H7 (cell line): Measurements from ENCODE around the gene CCDC182. TPM values are rescaled to one million over a fixed set of nuclear protein-coding genes. Genes with fewer than 3 reads are reported as not detected.

Experiments
- DNase-seq: peaks from one replicate; pipeline ENCODE4 v3.0.0; 2012
- H3K27me3 ChIP-seq: 2 replicates; pipeline ENCODE4 v1.6.0; 2011; ENCODE audit warnings: mild to moderate bottlenecking, low read length; ENCODE audit not compliant: control insufficient read depth, insufficient read depth
- H3K36me3 ChIP-seq: replicated peaks from 2 replicates; pipeline ENCODE4 v1.5.1; 2011; ENCODE audit warnings: low read length; ENCODE audit not compliant: control insufficient read depth, insufficient read depth
- H3K4me3 ChIP-seq: 2 replicates; pipeline ENCODE4 v1.5.1; 2011; ENCODE audit warnings: low read depth, mild to moderate bottlenecking, control low read depth, low read length, moderate library complexity; ENCODE audit not compliant: insufficient read depth
- total RNA-seq: library from RNA; depleted of rRNA; stranded (reverse); fragments of >200 nt; shearing (Covaris generic); gene quantifications from 2 replicates; pipeline ENCODE4 v1.2.3, GENCODE V29; 2014; rRNA removed

Gene CCDC182
- total RNA-seq = not detected in 2 replicates

- no peak for DNase-seq
- no peaks in the 10 kb centered on the region for H3K36me3 ChIP-seq
- no peak within 1 kb of the TSS for H3K4me3 ChIP-seq
- H3K27me3 ChIP-seq = no peaks in the 10 kb centered on the region; the same call in 1 of the 2 replicates
Measured at GRCh38 chr17:57745242-57745641, at the start of gene CCDC182. Gene CCDC182, minus strand, starts transcription at chr17:57745299. Its CDS starts 27 bp downstream, at chr17:57745272.

- no peaks in the 10 kb centered on the region for H3K27me3 ChIP-seq
- no peaks in the 10 kb centered on the region for H3K36me3 ChIP-seq
- no peak for DNase-seq
- H3K4me3 ChIP-seq = no peak overlapping the region
Measured at GRCh38 chr17:57794841-57795240, 49.7 kb upstream of the CCDC182 start.

GRCh38 chr17:57788725-57789124 lies 43.6 kb upstream of the CCDC182 start:
- no peaks in the 10 kb centered on the region for H3K36me3 ChIP-seq
- no peak overlapping the region for H3K4me3 ChIP-seq
- no peaks in the 10 kb centered on the region; the same call in 1 of the 2 replicates for H3K27me3 ChIP-seq
- no peak for DNase-seq

GRCh38 chr17:57785022-57785421 lies 39.9 kb upstream of the CCDC182 start:
- no peaks in the 10 kb centered on the region; the same call in 1 of the 2 replicates for H3K27me3 ChIP-seq
- no peak for DNase-seq
- no peak overlapping the region for H3K4me3 ChIP-seq
- H3K36me3 ChIP-seq = no peaks in the 10 kb centered on the region

GRCh38 chr17:57784226-57784895 lies 39.3 kb upstream of the CCDC182 start:
- Histone ChIP-seq H3K4me3 (no peak overlapping the region), H3K36me3 (no peaks in the 10 kb centered on the region), H3K27me3 (no peaks in the 10 kb centered on the region; the same call in 1 of the 2 replicates)
- no peak for DNase-seq

- no peak overlapping the region; the same call in 1 of the 2 replicates for H3K4me3 ChIP-seq
- DNase-seq = peak; percentile 96
- no peaks in the 10 kb centered on the region; the same call in 1 of the 2 replicates for H3K27me3 ChIP-seq
- no peaks in the 10 kb centered on the region for H3K36me3 ChIP-seq
Measured at GRCh38 chr17:57783338-57783742, 38.2 kb upstream of the CCDC182 start.

- DNase-seq = peak; percentile 59
- Histone ChIP-seq H3K36me3 (no peaks in the 10 kb centered on the region), H3K4me3 (no peak overlapping the region; the same call in 1 of the 2 replicates), H3K27me3 (no peaks in the 10 kb centered on the region; the same call in 1 of the 2 replicates)
Measured at GRCh38 chr17:57782647-57783337, 37.7 kb upstream of the CCDC182 start.

- Histone ChIP-seq H3K4me3 (no peak overlapping the region), H3K27me3 (no peaks in the 10 kb centered on the region; the same call in 1 of the 2 replicates), H3K36me3 (no peaks in the 10 kb centered on the region)
- peak; percentile 28 for DNase-seq
Measured at GRCh38 chr17:57782062-57782490, 37.0 kb upstream of the CCDC182 start.

- Histone ChIP-seq H3K36me3 (no peaks in the 10 kb centered on the region), H3K4me3 (no peak overlapping the region), H3K27me3 (no peaks in the 10 kb centered on the region; the same call in 1 of the 2 replicates)
- no peak for DNase-seq
Measured at GRCh38 chr17:57781386-57782061, 36.4 kb upstream of the CCDC182 start.

GRCh38 chr17:57779706-57780105 lies 34.6 kb upstream of the CCDC182 start:
- DNase-seq = no peak
- no peak overlapping the region for H3K4me3 ChIP-seq
- H3K27me3 ChIP-seq = no peaks in the 10 kb centered on the region; the same call in none of the 2 replicates
- H3K36me3 ChIP-seq = no peaks in the 10 kb centered on the region

GRCh38 chr17:57778306-57778705 lies 33.2 kb upstream of the CCDC182 start:
- no peak for DNase-seq
- Histone ChIP-seq H3K4me3 (no peak overlapping the region), H3K36me3 (no peaks in the 10 kb centered on the region), H3K27me3 (no peaks in the 10 kb centered on the region; the same call in 1 of the 2 replicates)

- Histone ChIP-seq H3K4me3 (no peak overlapping the region), H3K27me3 (no peaks in the 10 kb centered on the region; the same call in 1 of the 2 replicates), H3K36me3 (no peaks in the 10 kb centered on the region)
- no peak for DNase-seq
Measured at GRCh38 chr17:57776366-57776765, 31.3 kb upstream of the CCDC182 start.

- H3K36me3 ChIP-seq = no peaks in the 10 kb centered on the region
- no peak overlapping the region for H3K4me3 ChIP-seq
- no peaks in the 10 kb centered on the region; the same call in 1 of the 2 replicates for H3K27me3 ChIP-seq
- DNase-seq = no peak
Measured at GRCh38 chr17:57774872-57775271, 29.8 kb upstream of the CCDC182 start.

- Histone ChIP-seq H3K27me3 (no peaks in the 10 kb centered on the region; the same call in 1 of the 2 replicates), H3K36me3 (no peaks in the 10 kb centered on the region), H3K4me3 (no peak overlapping the region)
- no peak for DNase-seq
Measured at GRCh38 chr17:57773557-57773956, 28.5 kb upstream of the CCDC182 start.
